Measurements from ENCODE around the gene DVL1. TPM values are rescaled to one million over a fixed set of nuclear protein-coding genes. Genes with fewer than 3 reads are reported as not detected.
"Not testable (repeated sequence)": the region's sequence is repeated elsewhere in the genome, so short reads cannot be mapped to it uniquely, and the experiment has no call there.

Gene DVL1
- total RNA-seq, 1 donor from 2014 or later = 66.0 TPM

GRCh38 chr1:1317420-1317819 is 31.8 kb downstream of the DVL1 start:
- ATAC-seq (no peak), DNase-seq (no peak)
- Histone ChIP-seq H3K9me3 (no peaks in the 10 kb centered on the region), H3K27me3 (no peaks in the 10 kb centered on the region), H3K36me3 (peaks cover 49% of the 10 kb centered on the region), H3K4me3 (no peak overlapping the region), H3K4me1 (peaks cover 15% of the 10 kb centered on the region), H3K27ac (peak overlapping the region; percentile 72)
- intact Hi-C loops (cut with DNase I) = no loop called here
- no peak for TF ChIP-seq CTCF (IDR thresholded peaks at IDR 0.05)

GRCh38 chr1:1316199-1316598 is 33.0 kb downstream of the DVL1 start:
- H3K27me3 ChIP-seq; intact Hi-C loops (cut with DNase I); H3K9me3 ChIP-seq; DNase-seq; H3K4me3 ChIP-seq; ATAC-seq; H3K27ac ChIP-seq: not testable (repeated sequence)
- Histone ChIP-seq H3K36me3 (peaks cover 60% of the 10 kb centered on the region), H3K4me1 (peaks cover 12% of the 10 kb centered on the region)

GRCh38 chr1:1315435-1315954 is 33.7 kb downstream of the DVL1 start:
- no peak for DNase-seq
- Histone ChIP-seq H3K27ac (no peak overlapping the region), H3K36me3 (peaks cover 64% of the 10 kb centered on the region), H3K27me3 (no peaks in the 10 kb centered on the region), H3K4me1 (peaks cover 7% of the 10 kb centered on the region), H3K4me3 (no peak overlapping the region), H3K9me3 (no peaks in the 10 kb centered on the region)
- ATAC-seq = no peak
- TF ChIP-seq CTCF (IDR thresholded peaks at IDR 0.05) = no peak
- intact Hi-C loops (cut with DNase I) = no loop called here

- no peaks in the 10 kb centered on the region for H3K9me3 ChIP-seq
- no peaks in the 10 kb centered on the region for H3K27me3 ChIP-seq
- peaks cover 9% of the 10 kb centered on the region for H3K4me1 ChIP-seq
- no peak overlapping the region for H3K4me3 ChIP-seq
- DNase-seq (no peak), ATAC-seq (no peak)
- TF ChIP-seq CTCF (IDR thresholded peaks at IDR 0.05) = no peak
- H3K27ac ChIP-seq = no peak overlapping the region
- intact Hi-C loops (cut with DNase I) = no loop called here
- peaks cover 64% of the 10 kb centered on the region for H3K36me3 ChIP-seq
These were observed 34.4 kb downstream of the DVL1 start for GRCh38 chr1:1314678-1315335.

- no peak for TF ChIP-seq CTCF (IDR thresholded peaks at IDR 0.05)
- H3K27me3 ChIP-seq = no peaks in the 10 kb centered on the region
- intact Hi-C loops (cut with DNase I) = no loop called here
- no peak for DNase-seq
- no peaks in the 10 kb centered on the region for H3K9me3 ChIP-seq
- no peak overlapping the region for H3K4me3 ChIP-seq
- H3K4me1 ChIP-seq = peaks cover 15% of the 10 kb centered on the region
- ATAC-seq = no peak
- H3K27ac ChIP-seq = no peak overlapping the region
- peaks cover 61% of the 10 kb centered on the region for H3K36me3 ChIP-seq
These were observed 35.0 kb downstream of the DVL1 start for GRCh38 chr1:1314237-1314586.

- Histone ChIP-seq H3K27me3 (no peaks in the 10 kb centered on the region), H3K27ac (no peak overlapping the region), H3K9me3 (no peaks in the 10 kb centered on the region), H3K4me3 (no peak overlapping the region), H3K36me3 (peaks cover 56% of the 10 kb centered on the region), H3K4me1 (peaks cover 19% of the 10 kb centered on the region)
- DNase-seq (no peak), ATAC-seq (no peak)
- TF ChIP-seq CTCF (IDR thresholded peaks at IDR 0.05) = no peak
- intact Hi-C loops (cut with DNase I) = no loop called here
These were observed 35.5 kb downstream of the DVL1 start for GRCh38 chr1:1313500-1314236.

Data from upper lobe of right lung (tissue), 1 donor.